Bronchial epithelial cell (primary cell): ENCODE data around the gene RABL3. TPM values are rescaled to one million over a fixed set of nuclear protein-coding genes. Genes with fewer than 3 reads are reported as not detected.

Experiments
- DNase-seq: peaks from one replicate; pipeline ENCODE4 v3.0.0-alpha.2; 2010; ENCODE audit warnings: low read depth
- FAIRE-seq: peaks from 2 replicates; lab custom pipeline; 2011; peaks lifted over from hg19 to GRCh38; lab: Jason Lieb, UNC
- H3K27me3 ChIP-seq: 2 replicates; pipeline ENCODE4 v1.5.1; 2011; ENCODE audit warnings: low read length; ENCODE audit not compliant: control insufficient read depth, insufficient read depth
- H3K36me3 ChIP-seq: 2 replicates; pipeline ENCODE4 v1.5.1; 2011; ENCODE audit warnings: low read length; ENCODE audit not compliant: control insufficient read depth, insufficient read depth
- H3K4me3 ChIP-seq: 2 replicates; pipeline ENCODE4 v1.5.1; 2011; ENCODE audit warnings: mild to moderate bottlenecking, low read depth, low read length, control low read depth
- CTCF ChIP-seq: IDR thresholded peaks from 2 replicates; pipeline ENCODE4 v1.5.1; 2011; ENCODE audit warnings: mild to moderate bottlenecking, moderate library complexity, low read length, control low read depth, inconsistent platforms; ENCODE audit not compliant: insufficient read depth, severe bottlenecking
- total RNA-seq: library from RNA; depleted of rRNA; stranded (reverse); fragments of >200 nt; gene quantifications from 2 replicates; pipeline ENCODE4 v1.2.1, GENCODE V29; 2014

The RABL3 gene
- total RNA-seq, 1 donor from 2014 or later = 31.1 TPM

- no peak for FAIRE-seq
- DNase-seq = peak; percentile 29
- no peak overlapping the region for H3K4me3 ChIP-seq
These were observed 36.3 kb downstream of the RABL3 start for GRCh38 chr3:120705884-120706582.

GRCh38 chr3:120699333-120699732, 43.0 kb downstream of the RABL3 start:
- Histone ChIP-seq H3K27me3 (no peaks in the 10 kb centered on the region), H3K4me3 (no peak overlapping the region), H3K36me3 (peaks cover 1% of the 10 kb centered on the region)
- no peak for FAIRE-seq
- DNase-seq = no peak
- no peak for TF ChIP-seq CTCF

More at GRCh38 chr3:120705884-120706582, 36.3 kb downstream of the RABL3 start:
- TF ChIP-seq CTCF = no peak
- Histone ChIP-seq H3K36me3 (peaks cover 1% of the 10 kb centered on the region), H3K27me3 (no peaks in the 10 kb centered on the region)

GRCh38 chr3:120693439-120694171, 48.7 kb downstream of the RABL3 start:
- no peak for TF ChIP-seq CTCF

GRCh38 chr3:120689395-120689794, 52.9 kb downstream of the RABL3 start:
- DNase-seq (no peak), FAIRE-seq (no peak)
- H3K4me3 ChIP-seq = no peak overlapping the region
- no peaks in the 10 kb centered on the region for H3K27me3 ChIP-seq
- no peak for TF ChIP-seq CTCF
- no peaks in the 10 kb centered on the region for H3K36me3 ChIP-seq

More at GRCh38 chr3:120693439-120694171, 48.7 kb downstream of the RABL3 start:
- no peaks in the 10 kb centered on the region for H3K36me3 ChIP-seq
- H3K4me3 ChIP-seq = no peak overlapping the region
- H3K27me3 ChIP-seq = no peaks in the 10 kb centered on the region
- DNase-seq (peak; percentile 43), FAIRE-seq (no peak)

GRCh38 chr3:120688121-120688520, 54.2 kb downstream of the RABL3 start:
- DNase-seq (no peak), FAIRE-seq (no peak)
- Histone ChIP-seq H3K27me3 (no peaks in the 10 kb centered on the region), H3K4me3 (no peak overlapping the region), H3K36me3 (no peaks in the 10 kb centered on the region)
- TF ChIP-seq CTCF = no peak
